ENCODE data around the gene IQCM.

DNA sequence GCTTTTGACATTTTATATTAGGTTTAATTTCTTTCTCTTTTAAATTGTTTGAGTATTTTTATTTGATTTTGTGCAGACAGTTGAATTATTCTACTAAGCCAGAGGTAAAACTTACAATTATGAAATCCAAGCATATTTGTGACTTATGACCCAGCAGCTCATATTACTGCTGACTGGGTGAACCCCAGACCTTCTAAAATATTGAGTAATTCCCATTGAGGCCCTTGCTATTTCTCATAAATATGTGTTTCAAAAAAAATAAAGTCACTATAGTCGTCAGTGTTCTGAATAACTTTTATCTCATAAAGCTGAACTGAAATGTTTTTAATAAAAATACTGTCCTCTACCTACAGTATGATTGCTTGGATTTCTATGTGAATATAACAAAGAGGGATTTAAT is 303.1 kb downstream of the IQCM start:
- no peak for TF ChIP-seq POLR2A (IDR thresholded peaks at IDR 0.05)
- TF ChIP-seq, protein P1, sequence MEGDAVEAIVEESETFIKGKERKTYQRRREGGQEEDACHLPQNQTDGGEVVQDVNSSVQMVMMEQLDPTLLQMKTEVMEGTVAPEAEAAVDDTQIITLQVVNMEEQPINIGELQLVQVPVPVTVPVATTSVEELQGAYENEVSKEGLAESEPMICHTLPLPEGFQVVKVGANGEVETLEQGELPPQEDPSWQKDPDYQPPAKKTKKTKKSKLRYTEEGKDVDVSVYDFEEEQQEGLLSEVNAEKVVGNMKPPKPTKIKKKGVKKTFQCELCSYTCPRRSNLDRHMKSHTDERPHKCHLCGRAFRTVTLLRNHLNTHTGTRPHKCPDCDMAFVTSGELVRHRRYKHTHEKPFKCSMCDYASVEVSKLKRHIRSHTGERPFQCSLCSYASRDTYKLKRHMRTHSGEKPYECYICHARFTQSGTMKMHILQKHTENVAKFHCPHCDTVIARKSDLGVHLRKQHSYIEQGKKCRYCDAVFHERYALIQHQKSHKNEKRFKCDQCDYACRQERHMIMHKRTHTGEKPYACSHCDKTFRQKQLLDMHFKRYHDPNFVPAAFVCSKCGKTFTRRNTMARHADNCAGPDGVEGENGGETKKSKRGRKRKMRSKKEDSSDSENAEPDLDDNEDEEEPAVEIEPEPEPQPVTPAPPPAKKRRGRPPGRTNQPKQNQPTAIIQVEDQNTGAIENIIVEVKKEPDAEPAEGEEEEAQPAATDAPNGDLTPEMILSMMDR (IDR thresholded peaks at IDR 0.05) = no peak

All from lower leg skin (tissue), 3 donors.